GM21737 (cell line): ENCODE results near the gene CTSZ.
"Not testable (repeated sequence)": the region's sequence is repeated elsewhere in the genome, so short reads cannot be mapped to it uniquely, and the experiment has no call there.

Source experiments
- ATAC-seq: cut with Tn5 transposase; IDR thresholded peaks from one replicate; pipeline ENCODE4 v1.9.1; 2021; ENCODE audit warnings: mild to moderate bottlenecking, moderate library complexity; ENCODE audit not compliant: unreplicated experiment

Gene CTSZ

DNA sequence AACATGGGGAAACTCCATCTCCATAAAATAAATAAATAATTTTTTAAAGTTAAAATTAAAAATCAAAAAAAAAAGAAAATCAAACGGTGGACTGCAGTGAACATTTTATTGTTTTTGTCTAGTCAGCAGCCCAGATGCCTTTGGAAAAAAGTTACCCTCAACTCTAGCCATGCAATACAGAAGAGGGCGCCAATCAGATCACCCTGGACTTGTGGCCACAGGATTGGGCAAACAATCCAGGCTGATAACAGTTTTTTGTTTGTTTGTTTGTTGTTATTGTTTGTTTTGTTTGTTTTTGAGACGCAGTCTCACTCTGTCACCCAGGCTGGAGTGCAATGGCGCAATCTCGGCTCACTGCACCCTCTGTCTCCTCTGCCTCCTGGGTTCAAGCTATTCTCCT is 56.5 kb downstream of the CTSZ start:
- ATAC-seq = no peak

DNA sequence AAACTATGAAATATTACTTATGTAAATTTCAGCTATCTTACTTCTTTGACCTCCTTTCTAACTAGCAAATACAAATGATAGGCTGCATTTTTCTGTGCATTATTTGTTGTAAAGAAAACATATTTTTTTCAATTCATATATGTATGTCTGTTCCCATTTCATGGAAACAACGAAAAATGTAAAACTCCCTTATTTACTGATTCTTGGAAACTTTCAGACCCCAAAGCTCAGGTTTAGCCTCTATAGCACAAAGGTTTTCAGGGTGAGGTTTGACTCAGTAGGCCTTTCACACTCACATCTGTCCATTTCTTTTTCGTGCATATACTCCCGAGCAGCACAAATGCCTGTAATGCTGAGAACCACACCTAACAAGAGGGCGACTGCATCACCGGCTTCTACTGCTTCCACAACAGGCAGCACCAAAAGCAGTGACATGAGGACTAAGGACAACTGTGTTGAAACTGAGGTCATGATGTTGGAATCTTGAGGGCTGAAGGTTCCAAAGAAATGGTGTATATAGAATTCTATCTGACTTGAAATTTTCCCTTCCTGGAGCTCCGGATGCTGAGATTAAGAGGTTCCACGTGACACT is 59.2 kb downstream of the CTSZ start:
- not testable (repeated sequence) for ATAC-seq

DNA sequence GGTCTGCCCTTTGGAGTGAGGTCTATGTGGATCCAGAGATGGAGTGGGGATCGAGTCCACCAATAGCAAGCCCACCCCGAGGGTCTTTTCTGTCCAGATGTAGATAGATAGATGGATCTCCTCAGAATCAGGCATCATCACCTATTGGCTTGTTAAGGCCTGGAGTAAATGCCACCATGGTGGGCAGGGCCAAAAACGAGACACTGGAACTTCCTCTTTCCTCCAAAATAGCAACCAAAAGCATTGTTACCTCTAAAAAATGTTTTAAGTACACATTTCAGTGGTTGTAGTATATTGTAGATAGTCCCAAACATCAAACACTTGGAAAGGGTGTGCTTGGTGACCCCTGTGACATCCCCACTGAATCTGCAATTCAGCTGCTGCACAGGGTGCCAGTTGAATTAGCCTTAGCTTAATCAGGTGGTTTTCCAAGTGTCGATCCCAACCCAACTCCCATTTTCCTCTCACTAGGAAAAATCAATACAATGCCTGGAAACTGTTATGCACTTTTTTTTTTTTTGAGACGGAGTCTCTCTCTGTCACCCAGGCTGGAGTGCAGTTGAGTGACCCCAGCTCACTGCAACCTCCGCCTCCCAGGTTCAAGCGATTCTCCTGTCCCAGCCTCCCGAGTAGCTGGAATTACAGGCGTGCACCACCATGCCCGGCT is 61.0 kb downstream of the CTSZ start:
- no peak for ATAC-seq
